NCI-H82 treated with DMSO at 0.1 percent for 48 hours (cell line): ENCODE data around the gene SBNO2.

Experiments
- DNase-seq: peaks from one replicate; lab custom pipeline; 2025; ENCODE audit not compliant: unreplicated experiment; lab: John Stamatoyannopoulos, UW

The SBNO2 gene

DNA sequence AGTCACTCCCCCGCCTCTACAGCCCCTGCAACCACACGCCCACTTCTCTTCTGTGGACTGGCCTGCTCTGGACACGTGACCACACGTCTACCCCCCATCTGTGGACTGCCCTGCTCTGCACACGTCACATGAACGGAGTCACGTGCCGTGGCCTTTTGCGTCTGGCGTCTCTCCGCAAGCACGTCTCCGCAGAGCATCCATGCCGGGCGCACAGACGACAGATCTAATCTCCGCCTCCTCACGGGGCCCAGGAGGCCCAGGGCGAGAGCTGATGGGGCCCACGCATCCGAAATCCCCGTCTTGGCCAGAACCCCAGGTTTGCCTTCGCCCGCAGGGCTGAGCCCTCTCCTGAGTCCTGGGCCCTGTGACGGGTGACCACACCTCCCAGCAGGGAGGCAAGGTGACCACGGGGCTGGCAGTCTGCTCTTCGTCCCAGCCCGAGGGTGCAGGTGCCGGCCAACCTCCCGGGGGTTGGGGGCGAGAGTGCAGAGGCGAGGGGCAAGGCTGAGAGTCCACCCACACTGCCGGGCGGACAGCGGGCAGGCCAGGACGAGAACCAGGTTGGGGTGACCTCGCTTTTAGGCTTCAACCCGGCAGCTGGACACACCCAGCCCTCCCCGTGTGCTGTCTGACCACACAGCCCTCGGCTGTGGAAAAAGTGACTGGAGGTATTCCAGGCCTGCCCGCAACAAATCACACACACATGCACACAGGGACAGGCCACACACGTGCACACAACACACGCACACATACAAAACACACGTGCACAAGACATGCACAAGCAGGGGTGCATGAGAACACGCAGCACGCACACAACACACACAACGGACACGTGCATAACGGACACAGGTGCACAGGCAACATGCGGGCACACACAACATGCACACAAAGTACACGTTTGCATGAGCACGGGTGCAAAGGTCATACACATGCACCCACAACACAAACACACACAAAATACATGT lies 3.9 kb downstream of the SBNO2 start:
- DNase-seq: no peak

DNA sequence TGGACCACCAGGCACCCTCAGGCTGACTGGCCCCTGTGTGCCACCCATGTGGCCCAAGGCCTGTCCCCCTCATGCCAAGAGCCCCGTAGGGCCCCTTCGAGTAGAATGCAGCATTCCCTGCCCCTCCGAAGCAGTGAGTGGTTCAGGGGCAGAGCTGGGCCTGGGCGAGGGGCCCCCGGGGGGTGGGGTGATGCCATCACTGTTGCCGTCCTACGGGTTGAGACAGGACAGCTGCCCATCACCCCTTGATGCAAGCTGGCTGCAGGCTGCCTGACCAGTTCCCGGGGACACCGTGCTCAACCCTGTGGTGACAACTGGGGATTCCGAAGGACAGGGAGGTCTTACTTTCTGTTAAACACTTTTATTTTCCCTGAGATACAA lies 4.7 kb downstream of the SBNO2 start:
- DNase-seq: no peak

DNA sequence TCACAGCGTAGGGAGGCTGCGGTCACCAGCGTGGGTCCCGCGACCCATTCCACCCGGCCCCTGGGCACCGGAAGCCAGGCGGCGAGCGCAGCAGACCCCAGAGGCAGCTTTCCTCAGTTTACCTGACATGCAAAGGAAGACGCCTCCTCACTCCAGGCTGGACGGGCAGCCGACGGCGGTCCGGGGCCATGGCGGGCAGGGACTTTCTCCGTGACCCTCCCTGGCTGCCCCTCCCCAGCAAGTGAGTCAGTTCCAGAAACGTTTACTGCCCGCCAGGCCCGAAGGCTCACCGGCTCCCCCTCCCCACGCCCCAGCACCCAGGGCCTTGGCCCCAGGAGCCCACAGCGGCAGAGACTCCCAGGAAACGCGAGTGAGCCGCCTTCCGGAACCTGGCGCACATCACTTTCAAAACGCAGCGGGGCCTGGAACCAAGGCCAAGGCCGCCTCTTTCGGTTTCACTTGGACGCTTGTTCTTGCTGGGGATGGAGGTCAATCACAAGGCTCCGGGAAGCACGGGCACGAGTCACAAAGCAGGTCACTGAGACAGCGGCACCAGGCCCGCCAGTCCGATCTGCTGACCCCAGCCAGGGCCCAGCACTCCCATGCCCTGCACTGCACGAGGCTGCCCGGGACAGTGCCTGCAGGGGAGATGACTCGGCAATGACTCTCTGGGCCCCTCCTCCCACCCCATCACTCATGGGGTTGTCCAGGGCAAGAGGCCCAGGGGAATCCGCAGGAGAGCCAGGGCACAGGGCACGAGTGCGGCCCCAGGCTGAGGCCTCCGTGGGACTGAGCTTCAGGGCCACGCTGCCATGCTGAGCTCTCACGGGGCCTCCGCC lies 5.3 kb downstream of the SBNO2 start:
- DNase-seq: no peak

DNA sequence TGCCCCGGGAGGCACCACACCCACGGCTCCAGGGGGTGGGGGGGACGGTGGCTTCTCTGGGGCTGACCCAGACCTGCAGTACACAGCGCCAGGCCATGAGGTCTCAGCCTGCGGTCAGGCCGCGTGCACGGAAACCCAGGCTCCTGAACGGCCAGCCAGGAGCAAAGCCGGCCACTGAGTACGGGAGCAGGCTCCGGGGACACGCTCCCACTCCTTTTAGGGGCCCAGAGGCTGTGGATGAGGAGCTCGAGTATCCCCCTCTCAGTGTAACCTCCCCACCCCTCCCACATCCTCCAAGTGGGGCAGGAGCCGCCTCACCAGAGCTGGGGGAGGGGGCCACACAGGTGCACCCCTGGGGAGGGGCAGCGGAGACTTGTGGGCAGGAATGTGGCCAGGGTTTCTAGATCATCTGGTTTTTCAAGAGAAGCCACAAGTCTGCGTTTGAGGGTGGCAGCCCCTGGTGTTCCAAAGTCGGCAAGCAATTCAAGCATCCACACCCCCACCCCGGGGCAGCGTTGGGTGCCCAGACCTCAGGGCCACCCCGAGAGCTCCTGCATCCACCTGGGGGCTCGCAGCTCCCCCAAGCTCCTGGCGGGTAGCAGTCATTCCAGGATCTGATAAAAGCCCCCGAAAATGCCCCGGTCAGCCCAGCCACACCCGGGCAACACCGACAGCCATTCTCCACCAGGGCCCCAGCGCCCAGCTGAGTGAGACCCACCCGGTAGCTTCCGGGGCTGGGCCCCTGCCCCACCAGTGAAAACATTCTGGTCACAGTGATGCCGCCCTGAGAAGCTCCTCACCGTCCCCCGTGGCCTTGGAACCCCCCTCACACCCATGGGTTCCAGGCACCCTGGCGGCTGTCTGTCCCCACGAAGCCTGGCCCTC lies 6.1 kb downstream of the SBNO2 start:
- DNase-seq: no peak

DNA sequence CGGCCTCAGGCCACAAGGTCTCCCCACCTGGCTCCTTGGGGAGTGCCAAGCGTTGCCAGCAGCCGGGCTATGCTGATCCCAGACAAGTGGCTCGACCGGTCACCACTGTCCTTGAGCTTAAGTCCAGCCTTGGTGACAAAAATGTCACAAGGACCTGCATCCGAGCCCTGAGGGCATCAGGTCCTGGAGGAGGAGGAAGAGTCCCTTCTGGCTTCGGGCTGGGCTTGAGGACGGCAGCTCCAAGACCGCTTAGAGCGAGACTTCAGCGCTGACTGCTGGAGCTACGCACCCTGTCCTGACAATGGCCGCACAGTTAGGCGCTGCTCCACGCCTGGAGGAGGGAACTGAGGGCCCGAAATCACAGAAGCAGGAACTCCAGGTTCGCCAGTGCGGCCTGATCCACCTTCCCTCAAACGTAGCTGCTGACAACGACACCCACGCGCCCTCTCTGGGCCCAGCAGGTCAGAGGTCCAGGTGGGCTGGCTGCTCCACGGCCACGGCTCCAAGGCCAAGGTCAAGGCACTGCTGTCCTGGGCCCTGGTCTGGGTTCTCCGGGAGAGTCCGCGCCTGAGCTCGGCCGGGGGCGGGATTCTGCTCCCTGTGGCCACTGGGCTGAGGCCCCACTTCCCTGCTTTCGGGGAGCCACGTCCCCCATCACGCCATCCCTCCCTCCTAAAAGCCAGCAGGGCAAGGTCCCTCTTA lies 7.0 kb downstream of the SBNO2 start:
- no peak for DNase-seq

DNA sequence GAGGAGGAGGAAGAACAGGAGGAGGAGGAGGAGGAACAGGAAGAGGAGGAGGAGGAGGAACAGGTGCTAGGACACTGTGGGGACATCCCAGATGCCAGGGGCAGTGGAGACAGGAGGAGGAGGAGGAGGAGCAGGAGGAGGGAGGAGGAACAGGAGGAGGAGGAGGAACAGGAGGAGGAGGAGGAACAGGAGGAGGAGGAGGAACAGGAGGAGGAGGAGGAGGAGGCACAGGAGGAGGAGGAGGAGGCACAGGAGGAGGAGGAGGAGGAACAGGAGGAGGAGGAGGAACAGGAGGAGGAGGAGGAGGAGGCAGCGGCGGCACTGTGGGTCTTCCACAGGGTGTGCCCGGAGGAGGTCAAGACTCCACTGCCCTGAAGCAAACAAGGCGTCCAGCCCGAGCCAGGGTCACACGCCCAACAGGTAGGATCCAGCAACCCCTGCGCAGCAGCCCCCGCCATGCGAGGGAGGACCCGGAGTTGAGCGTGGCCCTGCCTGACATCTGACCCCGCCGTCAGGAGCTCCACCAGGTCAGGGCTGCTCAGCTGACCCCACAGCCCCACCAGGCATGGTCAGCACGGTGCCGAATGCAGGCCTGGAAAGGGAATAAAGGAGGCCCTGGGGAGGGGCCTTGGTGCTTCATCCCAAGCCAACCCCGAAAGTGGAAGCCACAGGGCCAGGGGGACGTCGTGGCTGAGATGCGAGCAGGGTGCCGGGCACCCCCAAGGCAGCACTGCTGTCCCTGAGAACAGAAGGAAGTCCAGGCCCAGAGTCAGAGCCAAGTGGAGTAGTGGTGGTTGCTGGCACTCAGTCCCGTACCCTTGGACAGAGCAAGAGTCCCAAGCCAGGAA lies 9.2 kb downstream of the SBNO2 start:
- no peak for DNase-seq

DNA sequence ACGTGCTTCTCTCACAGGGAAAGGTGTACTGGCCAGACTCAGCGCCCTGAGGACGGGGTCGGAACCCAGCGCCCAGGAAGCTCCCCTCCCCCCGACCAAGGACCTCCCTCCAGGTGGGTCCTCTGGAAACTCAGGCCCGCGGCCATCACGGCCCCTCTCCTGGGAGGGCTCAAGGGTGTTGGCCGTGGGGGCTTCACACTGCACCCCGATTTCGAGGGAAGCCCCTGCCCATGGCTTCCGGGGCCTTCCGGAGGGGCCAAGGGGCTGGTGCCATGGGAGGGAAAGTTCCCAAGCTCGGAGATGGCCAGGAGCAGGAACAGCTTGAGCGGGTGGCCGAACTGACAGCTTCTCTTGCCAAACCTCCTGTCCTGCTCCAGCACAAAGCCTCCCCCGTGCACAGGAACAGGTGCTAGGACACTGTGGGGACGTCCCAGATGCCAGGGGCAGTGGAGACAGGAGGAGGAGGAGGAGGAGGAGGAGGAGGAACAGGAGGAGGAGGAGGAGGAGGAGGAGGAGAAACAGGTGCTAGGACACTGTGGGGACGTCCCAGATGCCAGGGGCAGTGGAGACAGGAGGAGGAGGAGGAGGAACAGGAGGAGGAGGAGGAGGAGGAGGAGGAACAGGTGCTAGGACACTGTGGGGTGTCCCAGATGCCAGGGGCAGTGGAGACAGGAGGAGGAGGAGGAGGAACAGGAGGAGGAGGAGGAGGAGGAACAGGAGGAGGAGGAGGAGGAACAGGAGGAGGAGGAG lies 10.0 kb downstream of the SBNO2 start:
- DNase-seq: no peak

DNA sequence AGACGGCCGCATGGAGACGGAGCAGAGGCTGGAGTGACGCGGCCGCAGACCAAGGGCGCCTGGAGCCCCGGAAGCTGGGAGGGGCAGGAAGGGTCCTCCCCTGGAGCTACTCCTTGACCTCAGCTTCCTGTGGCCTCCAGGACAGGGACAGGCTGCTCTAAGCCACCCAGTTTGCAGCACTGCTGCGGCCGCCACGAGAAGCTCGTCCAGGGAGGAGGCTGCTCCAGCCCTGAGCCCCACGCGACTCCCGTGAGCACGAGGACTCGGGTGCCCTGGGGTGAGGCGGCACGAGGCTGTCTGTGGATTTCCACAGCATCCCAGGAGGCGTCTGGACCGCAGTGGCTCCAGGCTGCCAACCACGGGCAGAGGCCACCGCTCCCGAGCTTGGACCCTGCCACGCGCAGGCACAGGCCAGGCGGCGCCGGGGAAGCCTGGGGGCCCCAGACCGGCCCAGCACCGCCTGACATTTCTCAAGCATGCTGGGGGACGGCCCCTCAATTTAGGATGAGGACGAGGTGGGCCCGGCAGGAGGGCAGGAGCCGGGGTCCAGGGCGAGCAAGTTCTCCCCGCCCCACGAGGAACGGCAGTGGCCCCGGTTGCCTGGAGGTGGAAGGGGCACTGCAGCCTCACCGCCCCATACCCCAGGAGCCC lies 10.7 kb downstream of the SBNO2 start:
- no peak for DNase-seq

DNA sequence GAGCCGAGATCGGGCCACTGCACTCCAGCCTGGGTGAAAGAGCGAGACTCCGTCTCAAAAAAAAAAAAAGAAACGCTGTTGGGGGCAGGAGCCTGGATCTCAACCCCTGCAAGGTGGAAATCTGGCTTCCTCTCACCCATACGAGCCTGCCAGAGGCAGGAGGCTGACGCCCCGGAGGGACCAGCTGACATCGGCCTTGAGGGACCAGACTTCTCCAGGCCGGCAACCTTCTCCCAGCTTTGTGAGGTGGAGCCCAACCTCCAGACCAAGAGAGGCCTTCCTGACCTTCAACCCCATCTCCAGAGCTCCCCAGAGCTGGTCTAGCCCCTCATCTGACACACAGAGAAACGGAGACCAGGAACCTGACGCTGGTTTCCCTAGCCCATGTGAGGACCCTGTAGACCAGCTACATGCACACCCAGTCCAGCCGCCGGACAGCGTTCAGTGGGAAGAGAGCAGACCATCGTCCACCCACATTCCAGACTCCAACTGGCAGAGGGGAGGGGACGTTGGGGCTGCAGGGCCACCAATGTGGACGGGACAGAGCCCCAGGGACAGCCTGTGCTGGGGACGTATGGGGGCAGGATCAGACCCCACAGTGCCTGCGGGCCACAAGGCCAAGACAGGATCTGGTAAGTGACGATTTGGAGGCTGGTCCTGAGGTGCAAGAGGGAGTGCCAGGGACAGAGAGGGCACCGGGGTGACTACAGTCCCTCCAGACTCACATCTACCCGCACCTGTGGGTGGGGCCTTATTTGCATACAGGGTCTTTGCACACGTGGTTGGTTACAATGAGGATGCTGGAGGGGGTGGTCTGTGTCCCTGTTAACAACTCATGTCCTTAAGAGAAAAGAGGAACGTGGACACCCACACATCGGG lies 11.4 kb downstream of the SBNO2 start:
- no peak for DNase-seq

DNA sequence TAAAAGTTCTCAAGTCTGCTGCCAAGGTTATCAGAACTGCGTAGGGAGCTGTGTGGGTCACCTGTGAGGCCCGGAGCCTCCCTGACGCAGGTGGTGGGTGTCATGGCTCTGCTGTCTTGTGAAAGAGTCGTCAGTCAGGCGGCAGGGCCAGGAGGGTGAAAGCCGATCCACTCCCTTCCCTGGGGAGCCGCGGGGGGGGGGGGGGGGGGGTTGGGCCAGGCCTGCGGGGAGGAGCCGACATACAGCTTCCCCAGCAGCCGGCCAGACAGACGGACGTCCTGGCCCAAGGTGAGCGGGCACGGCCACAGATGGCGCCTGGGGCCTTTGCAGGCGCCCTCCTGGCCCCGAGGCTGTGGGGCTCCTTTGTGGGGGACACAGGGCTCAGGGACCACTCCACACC lies 12.4 kb downstream of the SBNO2 start:
- DNase-seq: no peak

DNA sequence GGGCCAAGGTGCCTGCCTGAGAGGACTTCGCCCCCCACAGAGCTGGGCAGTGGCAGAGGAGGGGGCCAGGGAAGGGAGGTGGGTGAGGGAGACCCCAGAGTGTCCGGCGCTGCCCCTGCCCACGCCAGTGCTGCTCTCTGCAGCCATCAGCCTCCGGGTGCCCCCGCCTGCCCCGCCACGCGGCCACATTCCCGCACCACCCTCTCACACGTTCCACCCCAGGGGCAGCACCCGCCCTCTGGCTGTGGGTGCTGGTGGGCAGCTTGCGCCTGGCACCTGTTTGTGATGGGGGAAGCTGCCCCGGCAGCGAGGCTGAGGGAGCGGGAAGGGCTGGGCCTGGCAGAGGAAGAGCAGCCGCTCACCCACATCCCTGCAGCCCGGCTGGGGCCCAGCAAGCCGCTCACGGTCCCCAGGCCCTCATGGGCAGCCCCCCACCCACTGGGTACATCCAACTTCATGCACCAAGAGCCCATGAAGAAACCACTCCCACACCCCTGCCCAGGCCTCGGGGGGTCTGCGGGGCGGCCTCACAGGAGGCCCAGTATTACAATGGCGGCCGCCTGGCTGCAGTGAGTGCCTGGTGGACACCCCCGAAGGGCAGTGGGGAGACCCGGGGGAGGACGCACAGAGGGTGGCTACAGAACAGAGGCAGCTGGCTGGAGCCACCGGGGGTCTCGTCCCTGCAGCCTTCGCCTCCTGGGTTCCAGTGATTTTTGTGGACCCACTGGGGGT lies 14.0 kb downstream of the SBNO2 start:
- DNase-seq: no peak

DNA sequence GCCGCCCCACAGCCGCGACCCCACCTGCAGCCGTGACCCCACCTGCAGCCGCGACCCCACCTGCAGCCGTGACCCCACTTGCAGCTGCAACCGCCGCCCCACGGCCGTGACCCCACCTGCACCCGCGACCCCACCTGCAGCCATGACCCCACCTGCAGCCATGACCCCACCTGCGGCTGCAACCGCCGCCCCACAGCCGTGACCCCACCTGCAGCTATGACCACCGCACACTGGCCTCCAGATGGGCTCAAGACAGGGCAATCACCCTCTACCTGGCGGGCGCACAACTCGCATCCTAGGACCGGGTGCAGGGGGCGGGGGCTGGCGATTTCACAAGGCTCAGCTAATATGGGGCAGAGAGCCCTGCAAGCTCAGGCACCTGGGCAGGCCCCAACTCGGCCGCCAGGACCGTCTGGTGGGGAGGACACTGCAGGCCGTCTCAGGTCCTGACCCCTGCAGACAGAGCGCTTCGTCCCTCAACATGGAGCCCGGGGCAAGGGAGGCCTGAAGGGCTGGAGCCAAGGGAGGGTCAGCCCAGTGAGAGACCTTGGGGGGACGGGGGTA lies 15.1 kb downstream of the SBNO2 start:
- no peak for DNase-seq

DNA sequence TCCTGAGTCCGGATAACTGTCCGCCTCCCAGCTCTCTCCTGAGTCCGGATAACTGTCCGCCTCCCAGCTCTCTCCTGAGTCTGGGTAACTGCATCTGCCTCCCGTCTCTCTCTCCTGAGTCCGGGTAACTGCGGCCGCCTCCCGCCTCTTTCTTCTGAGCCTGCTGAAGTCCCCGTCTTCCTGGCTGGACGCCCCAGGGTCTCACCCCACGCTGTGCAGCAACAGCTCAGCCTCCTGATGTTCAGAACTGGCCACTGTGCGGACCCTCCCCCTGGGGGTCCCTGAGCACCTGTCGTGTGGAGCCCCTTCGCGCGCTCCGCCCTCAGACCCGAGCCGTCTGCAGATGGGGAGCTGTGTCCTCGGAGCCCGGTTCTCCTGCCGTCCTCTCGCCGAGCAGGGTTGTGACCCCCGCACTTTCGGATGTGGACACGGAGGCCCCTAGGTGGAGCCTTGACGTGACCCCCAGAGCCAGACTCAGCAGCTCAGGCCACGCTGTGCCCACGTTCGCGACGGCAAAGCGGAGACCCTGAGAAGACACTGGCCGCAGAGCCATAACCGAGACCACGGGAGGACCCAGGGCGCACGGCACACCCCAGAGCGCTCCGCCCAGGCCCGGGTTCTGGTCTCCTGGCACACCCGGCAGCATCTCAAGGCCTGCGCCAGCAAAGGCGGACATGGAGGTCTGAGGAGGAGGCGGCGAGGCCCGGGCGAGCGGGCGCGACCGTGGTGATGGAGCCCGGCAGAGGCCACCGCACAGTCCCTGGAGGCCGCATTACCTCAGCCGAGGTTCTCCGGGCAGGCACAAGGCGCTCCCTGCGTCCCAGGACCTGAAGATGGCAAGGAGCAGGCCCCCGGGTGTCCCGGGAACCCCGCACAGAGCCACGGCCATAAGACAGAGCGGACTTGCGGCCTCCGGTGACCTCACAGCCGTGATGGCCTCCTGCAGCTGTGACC lies 15.9 kb downstream of the SBNO2 start:
- no peak for DNase-seq

DNA sequence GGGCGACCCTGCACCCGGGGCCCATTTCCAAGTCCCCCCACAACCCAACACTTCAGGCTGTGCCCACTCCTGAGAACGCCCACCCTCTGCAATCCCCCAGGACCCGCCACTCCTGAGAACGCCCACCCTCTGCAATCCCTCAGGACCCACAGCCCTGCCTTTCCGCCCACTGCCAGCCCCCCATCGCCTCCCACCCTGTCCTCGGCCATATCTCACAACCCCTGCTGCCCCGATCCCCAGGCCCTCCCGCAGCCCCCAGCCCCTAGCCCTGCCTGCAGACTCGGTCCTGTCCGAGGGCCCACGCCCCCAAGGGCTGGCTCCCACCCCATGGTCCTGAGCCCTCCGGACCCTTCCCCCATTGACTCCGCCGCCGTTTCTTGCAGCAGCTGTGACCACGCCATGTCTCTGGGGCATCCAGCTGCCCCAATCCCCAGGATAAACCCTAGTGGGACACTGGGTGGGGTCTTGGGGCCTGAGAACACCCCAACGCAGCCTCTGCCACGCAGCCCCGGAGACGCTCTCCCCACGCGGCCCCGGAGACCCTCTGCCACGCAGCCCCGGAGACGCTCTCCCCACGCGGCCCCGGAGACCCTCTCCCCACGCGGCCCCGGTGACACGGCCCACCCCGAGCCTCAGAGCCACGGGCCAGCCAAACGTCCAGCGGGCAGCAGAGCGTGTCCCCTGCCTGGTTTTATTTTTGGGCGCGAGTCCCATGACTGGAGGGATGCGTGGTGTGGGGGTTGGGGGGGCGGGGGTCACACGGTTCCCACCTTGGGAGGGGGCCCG lies 17.0 kb downstream of the SBNO2 start:
- DNase-seq: no peak
